Smooth muscle cell of the brain vasculature (primary cell): ENCODE measurements around the gene PBRM1.

Experiments used
- DNase-seq: peaks from one replicate; pipeline ENCODE4 v3.0.0-alpha.2; 2012; ENCODE audit warnings: low read depth, low spot score

PBRM1 gene

GRCh38 chr3:52670621-52671521 is 14.8 kb downstream of the PBRM1 start:
- DNase-seq = peak; percentile 94

- no peak for DNase-seq
Measured at GRCh38 chr3:52663098-52663497, 22.6 kb downstream of the PBRM1 start.

- no peak for DNase-seq
Measured at GRCh38 chr3:52660046-52660445, 25.7 kb downstream of the PBRM1 start.

GRCh38 chr3:52655895-52656294 is 29.8 kb downstream of the PBRM1 start:
- DNase-seq = no peak

GRCh38 chr3:52651592-52651991 is 34.1 kb downstream of the PBRM1 start:
- DNase-seq = no peak

- no peak for DNase-seq
Measured at GRCh38 chr3:52650439-52650838, 35.3 kb downstream of the PBRM1 start.

GRCh38 chr3:52649461-52650210 is 36.1 kb downstream of the PBRM1 start:
- DNase-seq = no peak

GRCh38 chr3:52645549-52645948 is 40.2 kb downstream of the PBRM1 start:
- DNase-seq = no peak

GRCh38 chr3:52636673-52637072 is 49.0 kb downstream of the PBRM1 start:
- no peak for DNase-seq

- no peak for DNase-seq
Measured at GRCh38 chr3:52633786-52634185, 51.9 kb downstream of the PBRM1 start.

GRCh38 chr3:52625041-52625440 is 60.7 kb downstream of the PBRM1 start:
- no peak for DNase-seq

GRCh38 chr3:52623234-52623792 is 62.4 kb downstream of the PBRM1 start:
- DNase-seq = no peak

GRCh38 chr3:52620580-52620979 is 65.1 kb downstream of the PBRM1 start:
- no peak for DNase-seq

- DNase-seq = no peak
Measured at GRCh38 chr3:52615166-52615565, 70.5 kb downstream of the PBRM1 start.

GRCh38 chr3:52614689-52615088 is 71.0 kb downstream of the PBRM1 start:
- no peak for DNase-seq

- DNase-seq = no peak
Measured at GRCh38 chr3:52609316-52609815, 76.3 kb downstream of the PBRM1 start.

GRCh38 chr3:52608337-52608736 is 77.4 kb downstream of the PBRM1 start:
- DNase-seq = no peak

GRCh38 chr3:52606373-52607085 is 79.2 kb downstream of the PBRM1 start:
- DNase-seq = no peak

- DNase-seq = no peak
Measured at GRCh38 chr3:52600258-52600657, 85.5 kb downstream of the PBRM1 start.

- DNase-seq = no peak
Measured at GRCh38 chr3:52596658-52597265, 89.0 kb downstream of the PBRM1 start.

- DNase-seq = no peak
Measured at GRCh38 chr3:52593103-52593502, 92.6 kb downstream of the PBRM1 start.
